ENCODE results near the gene SLC34A3.

SLC34A3 gene

GRCh38 chr9:137275588-137276472, 45.1 kb downstream of the SLC34A3 start:
- no peak for DNase-seq (ENCODE audit: low read depth, low spot score)

DNA sequence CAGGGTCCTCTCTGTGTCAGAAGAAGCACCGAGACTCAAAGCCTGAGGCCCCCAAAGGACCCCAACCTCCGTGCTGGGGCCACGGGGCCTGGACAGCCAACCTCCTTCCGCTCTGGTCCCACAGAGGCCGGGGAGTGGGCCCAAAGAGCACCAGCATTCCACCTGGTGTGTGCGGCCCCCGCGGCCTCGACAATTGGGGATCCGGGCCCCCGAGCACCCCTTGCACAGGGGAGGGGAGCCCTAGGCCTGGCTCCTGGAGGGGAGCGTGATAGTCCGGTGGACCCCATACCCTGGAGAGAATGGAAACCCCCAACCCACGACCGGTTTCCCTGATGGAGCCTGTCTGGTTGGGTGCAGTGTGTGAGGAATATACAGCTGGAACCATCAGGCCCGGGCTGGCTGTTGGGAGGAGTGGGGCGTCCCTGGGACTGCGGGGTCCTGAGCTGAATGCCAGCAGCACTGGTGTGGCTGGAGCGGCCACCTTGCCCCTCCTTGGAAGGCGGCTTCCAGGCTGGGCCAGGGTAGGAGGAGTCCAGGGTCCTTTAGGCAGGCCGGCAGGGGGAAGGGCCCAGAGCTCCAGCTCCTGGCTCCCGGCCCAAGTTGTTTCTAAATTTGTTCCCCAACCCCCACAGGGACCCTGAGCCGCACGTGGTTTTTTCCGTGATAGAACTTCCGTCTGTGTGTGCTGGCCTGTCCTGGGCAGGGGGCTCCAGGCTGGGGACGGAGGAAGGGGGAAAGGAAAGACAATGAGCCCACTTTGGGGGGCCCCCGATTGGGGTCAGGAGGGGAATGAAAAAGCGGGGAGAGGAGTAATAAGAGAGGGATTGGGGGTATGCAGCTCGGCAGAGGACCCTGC, 46.0 kb downstream of the SLC34A3 start:
- DNase-seq (ENCODE audit: low read depth, low spot score) = peak; percentile 68

GRCh38 chr9:137277329-137278041, 46.8 kb downstream of the SLC34A3 start, which contains the start of gene TOR4A:
TOR4A (plus strand) TSS chr9:137277726; CDS start chr9:137278690, 964 bp downstream.
- DNase-seq (ENCODE audit: low read depth, low spot score) = peak; percentile 89

DNA sequence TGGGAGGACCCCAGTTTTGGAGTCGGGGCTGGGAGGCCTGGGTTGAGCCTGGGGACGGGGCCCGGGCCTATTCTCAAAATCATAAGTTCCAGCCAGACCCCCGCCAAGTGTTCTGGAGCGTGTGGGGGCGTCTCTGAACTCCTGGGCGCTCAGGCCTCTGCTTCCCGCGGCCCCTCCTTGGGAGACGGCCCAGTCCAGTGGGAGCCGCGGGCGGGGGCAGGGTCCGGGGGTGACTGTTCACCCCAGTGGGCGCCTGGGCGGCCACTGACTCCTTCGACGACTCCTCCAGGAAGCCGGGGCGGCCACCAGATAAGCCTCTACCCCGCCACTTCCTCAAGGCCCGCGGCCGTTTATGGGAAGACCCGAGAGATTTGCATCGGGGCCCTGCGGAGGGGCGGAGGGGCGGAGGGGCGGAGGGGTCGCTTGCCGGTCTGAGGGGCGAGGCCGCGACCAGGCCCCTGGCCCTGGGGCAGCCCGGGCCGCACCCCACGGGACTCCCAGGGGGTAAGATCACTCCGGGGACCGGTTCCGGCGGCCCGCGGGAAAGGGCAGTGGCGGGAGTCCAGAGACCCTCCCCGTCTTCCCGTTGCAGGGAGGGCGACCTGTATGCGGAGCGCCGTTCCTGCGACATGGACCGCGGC, 47.5 kb downstream of the SLC34A3 start:
- peak; percentile 36 for DNase-seq (ENCODE audit: low read depth, low spot score)

GRCh38 chr9:137278721-137279711, 48.3 kb downstream of the SLC34A3 start:
- DNase-seq (ENCODE audit: low read depth, low spot score) = no peak

DNA sequence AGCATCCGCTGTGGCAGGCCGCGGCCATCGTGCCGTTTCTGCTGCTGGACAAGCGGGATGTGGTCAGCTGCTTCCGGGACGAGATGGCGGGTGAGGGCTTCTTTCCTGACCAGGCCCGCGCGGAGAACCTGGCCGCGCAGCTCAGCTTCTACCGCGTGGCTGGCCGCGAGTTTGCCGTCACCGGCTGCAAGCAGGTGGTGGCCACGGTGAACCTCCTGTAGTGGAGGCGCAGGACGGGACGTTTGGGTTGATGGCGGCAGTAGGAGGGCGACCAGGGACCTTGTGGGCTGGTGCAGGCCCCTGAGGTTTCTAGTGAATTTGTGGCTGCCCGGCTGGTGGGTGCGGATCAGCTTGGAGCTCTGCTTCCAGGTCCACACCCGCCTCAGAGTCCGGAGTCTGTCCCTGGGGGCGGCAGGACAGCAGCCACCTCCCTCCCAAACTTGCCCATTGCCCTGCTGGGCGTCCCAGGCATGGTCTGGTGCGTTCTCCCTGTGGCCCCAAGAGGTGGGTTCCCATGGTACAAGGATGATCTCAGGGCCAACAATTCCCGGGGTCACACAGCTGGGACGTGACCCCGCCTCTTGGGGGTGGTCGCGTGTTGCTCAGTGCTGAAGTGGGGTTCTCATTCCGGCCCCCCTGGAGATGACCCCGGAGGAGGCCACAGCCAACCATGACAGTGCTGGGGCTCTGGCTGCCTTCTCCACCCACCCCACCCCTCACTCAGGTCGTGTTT, 49.2 kb downstream of the SLC34A3 start:
- no peak for DNase-seq (ENCODE audit: low read depth, low spot score)

- DNase-seq (ENCODE audit: low read depth, low spot score) = peak; percentile 74
These were observed 50.0 kb downstream of the SLC34A3 start for GRCh38 chr9:137280474-137281344.

DNA sequence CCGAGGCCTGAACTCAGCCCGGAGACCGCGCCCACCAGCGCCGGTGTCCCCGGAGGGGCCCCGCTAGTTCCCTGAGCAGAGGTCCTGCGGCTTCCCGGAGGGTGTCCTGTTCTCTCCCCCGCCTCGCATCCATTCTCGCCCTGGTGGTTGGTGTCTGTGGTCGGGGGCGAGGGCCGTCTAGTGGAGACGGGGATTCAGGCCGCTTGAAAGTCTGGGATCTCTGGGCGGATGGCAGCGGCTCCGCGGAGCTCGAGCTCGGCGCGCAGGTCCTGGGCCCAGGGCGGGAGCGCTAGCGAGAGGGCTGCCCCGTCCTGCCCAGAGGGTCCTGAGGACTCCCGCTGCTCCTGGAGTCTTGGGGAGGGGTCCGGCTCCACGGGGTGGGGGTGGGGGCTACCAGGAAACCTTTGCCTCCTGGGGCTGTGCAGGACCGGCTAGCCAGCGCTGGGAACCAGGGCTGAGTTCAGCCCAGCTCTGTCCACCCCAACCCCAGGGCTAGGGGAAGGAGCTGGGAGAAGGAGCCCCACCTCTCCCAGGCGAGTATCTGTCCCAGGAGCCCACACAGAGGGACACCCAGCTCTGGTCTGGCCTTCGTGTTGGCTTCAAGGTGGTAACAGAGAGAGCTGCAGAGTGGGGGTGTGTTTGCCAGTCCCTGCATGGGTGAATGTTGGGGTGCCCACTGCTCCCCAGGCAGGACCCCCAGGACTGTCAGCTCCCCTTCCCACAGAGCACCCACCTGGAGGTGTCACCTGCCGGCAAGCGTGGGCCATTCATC, 50.8 kb downstream of the SLC34A3 start:
- DNase-seq (ENCODE audit: low read depth, low spot score) = no peak

Measured in astrocyte of the hippocampus (primary cell).